GM19372 (cell line): ENCODE results near the gene KCNIP2.

ENCODE experiments used
- ATAC-seq: cut with Tn5 transposase; IDR thresholded peaks from one replicate; pipeline ENCODE4 v1.9.1; 2021; ENCODE audit warnings: mild to moderate bottlenecking, low read depth, moderate library complexity; ENCODE audit not compliant: unreplicated experiment

Gene KCNIP2

GRCh38 chr10:101843032-101844021, at the start of gene KCNIP2:
Gene KCNIP2 (minus strand): TSS chr10:101843800. CDS start chr10:101843568, 232 bp downstream.
- ATAC-seq: no peak

GRCh38 chr10:101892782-101893391, 49.3 kb upstream of the KCNIP2 start:
- ATAC-seq: no peak

- no peak for ATAC-seq
These were observed 45.9 kb upstream of the KCNIP2 start for GRCh38 chr10:101889256-101890210.

- no peak for ATAC-seq
These were observed 44.8 kb upstream of the KCNIP2 start for GRCh38 chr10:101888251-101888949.

- no peak for ATAC-seq
These were observed 44.2 kb upstream of the KCNIP2 start for GRCh38 chr10:101887775-101888174.

GRCh38 chr10:101886521-101887312, 43.1 kb upstream of the KCNIP2 start:
- ATAC-seq: no peak

GRCh38 chr10:101881036-101881774, 37.6 kb upstream of the KCNIP2 start:
- ATAC-seq: no peak

- no peak for ATAC-seq
These were observed 36.6 kb upstream of the KCNIP2 start for GRCh38 chr10:101880232-101880573.

GRCh38 chr10:101879456-101880231, 36.0 kb upstream of the KCNIP2 start:
- no peak for ATAC-seq

GRCh38 chr10:101878869-101879268, 35.3 kb upstream of the KCNIP2 start:
- ATAC-seq: no peak

- no peak for ATAC-seq
These were observed 31.6 kb upstream of the KCNIP2 start for GRCh38 chr10:101875068-101875688.

GRCh38 chr10:101874252-101874651, 30.7 kb upstream of the KCNIP2 start:
- no peak for ATAC-seq

GRCh38 chr10:101867931-101868330, 24.3 kb upstream of the KCNIP2 start:
- no peak for ATAC-seq

GRCh38 chr10:101859530-101859929, 15.9 kb upstream of the KCNIP2 start:
- no peak for ATAC-seq

- ATAC-seq: no peak
These were observed 15.3 kb upstream of the KCNIP2 start for GRCh38 chr10:101858723-101859500.

GRCh38 chr10:101857802-101858476, 14.3 kb upstream of the KCNIP2 start:
- ATAC-seq: no peak
